Natural killer cell (primary cell): ENCODE measurements around the gene HOXD9. TPM values are rescaled to one million over a fixed set of nuclear protein-coding genes. Genes with fewer than 3 reads are reported as not detected.

Source experiments
- ATAC-seq, 3 donors: fragments of 150-1000 bp in 2 of 3; fragments of 200-7000 bp in 1 of 3; cut with Tn5 transposase; 1 replicate in 1 of 3; 2 replicates in 2 of 3; pipeline ENCODE4 v1.10.0; 2021; ENCODE audit warnings: mild to moderate bottlenecking in 2 of 3, moderate library complexity in 2 of 3
- DNase-seq, 2 donors: peaks; one replicate each; pipeline versions ENCODE4 v3.0.0 to v3.0.0-alpha.2; 2013 to 2021; ENCODE audit warnings: mixed read lengths in 1 of 2
- H3K27ac ChIP-seq: one replicate; pipeline ENCODE4 v1.5.1; 2013; ENCODE audit warnings: mild to moderate bottlenecking, low read length
- H3K27me3 ChIP-seq: one replicate; pipeline ENCODE4 v1.6.1; 2013; ENCODE audit warnings: low read length; ENCODE audit not compliant: control insufficient read depth, insufficient read depth
- H3K36me3 ChIP-seq: one replicate; pipeline ENCODE4 v1.6.1; 2013; ENCODE audit warnings: low read length; ENCODE audit not compliant: control insufficient read depth, insufficient read depth
- H3K4me1 ChIP-seq: one replicate; pipeline ENCODE4 v1.6.1; 2013; ENCODE audit warnings: low read length; ENCODE audit not compliant: control insufficient read depth, insufficient read depth
- H3K4me3 ChIP-seq: one replicate; pipeline ENCODE4 v1.5.1; 2013; ENCODE audit warnings: low read length
- H3K9me3 ChIP-seq: one replicate; pipeline ENCODE4 v1.6.1; 2013; ENCODE audit warnings: low read length; ENCODE audit not compliant: control insufficient read depth, insufficient read depth
- H3K27ac Mint-ChIP-seq, 2 donors: one replicate each; pipeline ENCODE4 v1.8.0; 2022; ENCODE audit warnings: mild to moderate bottlenecking in 2 of 2, mixed read lengths in 2 of 2, moderate library complexity in 1 of 2
- H3K27me3 Mint-ChIP-seq, 2 donors: one replicate each; pipeline ENCODE4 v1.8.0; 2022; ENCODE audit warnings: low read depth in 2 of 2, mixed read lengths in 2 of 2
- H3K36me3 Mint-ChIP-seq: one replicate; pipeline ENCODE4 v1.8.0; 2022; ENCODE audit warnings: mixed read lengths
- H3K4me1 Mint-ChIP-seq, 2 donors: one replicate each; pipeline ENCODE4 v1.8.0; 2022; ENCODE audit warnings: mixed read lengths in 2 of 2
- H3K4me3 Mint-ChIP-seq: one replicate; pipeline ENCODE4 v1.8.0; 2022; ENCODE audit warnings: mild to moderate bottlenecking, moderate library complexity, mixed read lengths
- H3K9me3 Mint-ChIP-seq, 2 donors: one replicate each; pipeline ENCODE4 v1.8.0; 2022; ENCODE audit warnings: mixed read lengths in 2 of 2
- CTCF ChIP-seq: fragments of 200-600 bp; IDR thresholded peaks from one replicate; pipeline ENCODE4 v1.8.0; 2022; ENCODE audit warnings: antibody characterized with exemption
- WGBS: methylation state at CpG from one replicate; pipeline ENCODE4 v1.1.7; 2013; ENCODE audit warnings: missing lambda C conversion rate; ENCODE audit not compliant: insufficient coverage; 5-methylcytosine and 5-hydroxymethylcytosine counted together
- intact Hi-C: fragments of 100-400 bp; cut with micrococcal nuclease; formaldehyde crosslinking; loops from one replicate; pipeline ENCODE4 v1.14.2; 2022
- total RNA-seq, 4 donors: library from RNA; stranded (reverse); fragments of 120-200 nt in 1 of 4; gene quantifications; one replicate each; pipeline versions ENCODE4 v1.2.3 to v1.2.4, GENCODE V29; 2013 to 2022

HOXD9 gene
- total RNA-seq, 3 donors from 2014 or later (not counting 1 experiment from before 2014, with no cell fraction given) = not detected

GRCh38 chr2:176131848-176132158 is 9.3 kb downstream of the HOXD9 start:
- Histone ChIP-seq H3K27me3 (peaks cover 79% of the 10 kb centered on the region), H3K27ac (no peak overlapping the region), H3K4me3 (no peak overlapping the region), H3K36me3 (no peaks in the 10 kb centered on the region), H3K9me3 (peaks cover 4% of the 10 kb centered on the region), H3K4me1 (peaks cover 34% of the 10 kb centered on the region)
- Mint-ChIP-seq H3K9me3 (no peaks in the 10 kb centered on the region), H3K27ac (no peak overlapping the region), H3K36me3 (peaks cover 30% of the 10 kb centered on the region), H3K27me3 (peaks cover 70 to 81% of the 10 kb centered on the region in 2 donors), H3K4me1 (peaks cover 37 to 43% of the 10 kb centered on the region in 2 donors), H3K4me3 (peak overlapping the region; percentile 87)
- no peak for TF ChIP-seq CTCF
- no peak for DNase-seq
- ATAC-seq = no peak
- intact Hi-C loops = loop anchor here (5.0 kb wide), 1 partner anchor 420 kb away; no protein-coding TSS in a partner anchor
- WGBS = 21% methylated on average over 3 of the region's 4 CpGs

- DNase-seq (peak in 1 of 2 donors; percentile 55), ATAC-seq (peak in 2 of 3 donors; percentile 16 to 25)
- Histone ChIP-seq H3K36me3 (no peaks in the 10 kb centered on the region), H3K4me3 (no peak overlapping the region), H3K27me3 (peaks cover 79% of the 10 kb centered on the region), H3K9me3 (peaks cover 4% of the 10 kb centered on the region), H3K27ac (no peak overlapping the region), H3K4me1 (peaks cover 36% of the 10 kb centered on the region)
- Mint-ChIP-seq H3K27me3 (peaks cover 70 to 80% of the 10 kb centered on the region in 2 donors), H3K9me3 (no peaks in the 10 kb centered on the region), H3K27ac (no peak overlapping the region), H3K4me1 (peaks cover 37 to 43% of the 10 kb centered on the region in 2 donors), H3K4me3 (peak overlapping the region; percentile 87), H3K36me3 (peaks cover 33% of the 10 kb centered on the region)
- no peak for TF ChIP-seq CTCF
- intact Hi-C loops = loop anchor here (5.0 kb wide), 1 partner anchor 420 kb away; no protein-coding TSS in a partner anchor
- 10% methylated on average over 29 of the region's 33 CpGs for WGBS
Measured at GRCh38 chr2:176132205-176133171, 10.0 kb downstream of the HOXD9 start.

GRCh38 chr2:176133389-176133788 is 10.9 kb downstream of the HOXD9 start:
- H3K27ac Mint-ChIP-seq = no peak overlapping the region
- peaks cover 0 to 2% of the 10 kb centered on the region in 2 donors for H3K9me3 Mint-ChIP-seq
- intact Hi-C loops = loop anchor here (5.0 kb wide), 1 partner anchor 419 kb away; no protein-coding TSS in a partner anchor
- H3K4me3 ChIP-seq = no peak overlapping the region
- H3K27me3 ChIP-seq = peaks cover 79% of the 10 kb centered on the region
- H3K27me3 Mint-ChIP-seq = peaks cover 69 to 80% of the 10 kb centered on the region in 2 donors
- DNase-seq (no peak), ATAC-seq (no peak)
- H3K4me1 ChIP-seq = peaks cover 35% of the 10 kb centered on the region
- no peaks in the 10 kb centered on the region for H3K36me3 ChIP-seq
- H3K36me3 Mint-ChIP-seq = peaks cover 37% of the 10 kb centered on the region
- H3K9me3 ChIP-seq = peaks cover 6% of the 10 kb centered on the region
- H3K4me1 Mint-ChIP-seq = peaks cover 32 to 41% of the 10 kb centered on the region in 2 donors
- H3K4me3 Mint-ChIP-seq = no peak overlapping the region
- no peak overlapping the region for H3K27ac ChIP-seq
- TF ChIP-seq CTCF = no peak
